ENCODE results near the gene MGST3.
A peak's percentile ranks its signal among the peaks of the same experiment; 100 is the strongest.
"Not testable (repeated sequence)": the region's sequence is repeated elsewhere in the genome, so short reads cannot be mapped to it uniquely, and the experiment has no call there.

The MGST3 gene

DNA sequence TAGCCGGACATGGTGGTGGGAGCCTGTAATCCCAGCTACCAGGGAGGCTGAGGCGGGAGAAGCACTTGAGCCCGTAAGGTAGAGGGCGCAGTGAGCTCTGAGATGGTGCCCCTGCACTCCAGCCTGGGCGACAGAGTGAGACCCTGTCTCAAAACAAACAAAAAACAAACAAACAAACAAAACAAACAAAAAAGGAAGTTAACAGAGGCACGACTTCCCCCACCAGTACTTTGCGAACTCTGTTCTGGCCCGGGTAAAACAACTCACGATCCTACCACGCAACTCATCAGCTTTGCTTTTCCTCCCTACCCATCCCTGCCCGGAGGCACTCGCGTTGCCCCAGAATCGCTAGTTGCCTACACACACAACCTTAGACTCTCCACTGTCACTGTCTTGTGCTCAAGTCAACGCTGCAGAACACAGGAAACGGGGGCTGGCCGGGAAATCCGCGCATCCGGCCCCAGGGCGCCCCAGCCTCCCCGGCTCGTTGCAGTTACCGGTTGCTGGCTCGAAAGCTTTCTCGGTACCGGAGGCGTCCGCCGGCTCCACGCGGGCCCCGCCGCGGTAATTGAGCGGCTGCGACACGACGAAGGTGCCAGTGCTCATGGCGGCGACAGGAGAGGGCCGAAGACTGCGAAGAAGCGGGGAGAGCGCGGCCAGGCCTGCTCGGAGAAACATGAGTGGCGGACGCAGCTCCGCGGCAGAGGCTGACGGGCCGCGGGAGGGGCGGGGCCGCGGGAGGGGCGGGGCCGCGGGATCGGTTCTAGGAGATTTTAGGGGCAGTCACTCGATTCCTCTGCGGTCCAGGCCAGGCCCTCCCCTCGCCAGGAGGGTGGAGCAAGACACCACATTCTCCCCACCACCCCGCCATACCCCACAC lies 67.1 kb downstream of the MGST3 start, which contains the start of gene ALDH9A1:
ALDH9A1 (minus strand) TSS at position 682 of the 880 bp plus-strand sequence; CDS start at position 678, 4 bp downstream.
- peak; percentile 82 for DNase-seq (ENCODE audit: low read depth)

DNA sequence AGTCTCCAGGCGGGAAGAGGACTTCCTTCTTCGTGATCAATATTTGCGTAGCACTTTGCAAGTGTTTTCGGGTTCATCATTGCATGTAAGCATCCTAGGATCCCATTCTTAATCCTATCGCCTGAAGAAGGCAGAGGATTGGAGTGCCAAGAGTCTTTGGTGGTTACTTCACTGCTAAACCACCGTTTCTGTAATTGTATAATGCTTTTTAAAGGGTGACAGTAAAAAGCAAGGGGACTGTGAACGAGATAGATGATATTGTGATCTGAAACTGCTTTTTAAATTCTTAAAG lies 67.7 kb downstream of the MGST3 start:
- no peak for DNase-seq (ENCODE audit: low read depth)

DNA sequence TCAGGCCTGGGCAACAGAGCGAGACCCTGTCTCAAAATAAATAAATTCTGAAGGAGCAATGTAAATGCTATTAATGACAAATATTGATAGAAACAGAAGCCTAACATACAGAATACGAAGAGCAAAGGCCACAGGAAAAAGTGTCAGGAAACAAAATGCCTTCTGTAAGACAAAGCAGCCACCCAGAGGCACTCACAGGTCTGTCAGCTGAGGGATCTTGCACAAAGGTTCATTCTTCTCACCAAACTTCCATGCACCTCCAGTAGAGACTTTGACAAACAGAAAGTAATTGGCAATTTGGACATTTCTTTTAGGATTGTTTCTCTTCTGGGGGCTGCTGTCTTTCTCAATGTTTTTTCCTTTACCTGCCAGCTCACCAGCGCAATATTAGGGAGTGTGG lies 68.5 kb downstream of the MGST3 start:
- DNase-seq (ENCODE audit: low read depth) = no peak

DNA sequence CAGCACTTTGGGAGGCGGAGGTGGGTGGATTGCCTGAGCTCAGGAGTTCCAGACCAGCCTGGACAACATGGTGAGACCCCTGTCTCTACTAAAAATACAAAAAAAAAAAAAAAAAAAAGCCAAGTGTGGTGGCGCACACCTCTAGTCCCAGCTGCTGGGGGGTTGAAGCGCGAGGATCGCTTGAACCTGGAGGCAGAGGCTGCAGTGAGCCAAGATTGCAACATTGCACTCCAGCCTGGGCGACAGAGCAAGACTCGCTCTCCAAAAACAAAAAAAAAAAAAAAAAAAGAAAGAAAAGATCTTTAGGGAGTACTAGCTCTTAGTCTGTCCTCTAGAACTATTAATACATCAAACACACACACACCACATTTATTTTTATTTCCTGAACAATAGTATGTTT lies 70.9 kb downstream of the MGST3 start:
- not testable (repeated sequence) for DNase-seq (ENCODE audit: low read depth)

DNA sequence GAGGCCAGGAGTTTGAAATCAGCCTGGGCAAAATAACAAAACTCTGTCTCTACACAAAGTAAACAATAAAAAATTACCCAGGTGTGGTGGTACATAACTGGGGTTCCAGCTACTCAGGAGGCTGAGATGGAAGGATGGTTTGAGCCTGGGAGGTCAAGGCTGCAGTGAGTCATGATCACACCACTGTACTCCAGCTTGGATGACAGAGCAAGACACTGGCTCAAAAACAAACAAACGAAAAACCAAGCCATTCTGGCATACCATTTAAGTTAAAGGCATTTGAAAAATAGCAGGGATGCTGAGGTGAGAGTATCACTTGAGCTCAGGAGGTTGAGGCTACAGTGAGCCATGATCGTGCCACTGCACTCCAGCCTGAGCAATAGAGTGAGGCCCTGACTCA lies 72.6 kb downstream of the MGST3 start:
- DNase-seq (ENCODE audit: low read depth) = no peak
